HG02642 (cell line): ENCODE results near the gene ABCA4.
"Not testable (repeated sequence)": the region's sequence is repeated elsewhere in the genome, so short reads cannot be mapped to it uniquely, and the experiment has no call there.

Experiments
- ATAC-seq: cut with Tn5 transposase; IDR thresholded peaks from one replicate; pipeline ENCODE4 v1.9.1; 2021; ENCODE audit warnings: mild to moderate bottlenecking; ENCODE audit not compliant: unreplicated experiment, poor library complexity

The ABCA4 gene

GRCh38 chr1:94120991-94121390 is at the start of gene ABCA4:
Gene ABCA4, minus strand, starts transcription at chr1:94121148. Its CDS starts 103 bp downstream, at chr1:94121045.
- no peak for ATAC-seq

- ATAC-seq: no peak
Measured at GRCh38 chr1:94169126-94169525, 48.2 kb upstream of the ABCA4 start.

- no peak for ATAC-seq
Measured at GRCh38 chr1:94165843-94166242, 44.9 kb upstream of the ABCA4 start.

- not testable (repeated sequence) for ATAC-seq
Measured at GRCh38 chr1:94164885-94165284, 43.9 kb upstream of the ABCA4 start.

GRCh38 chr1:94164121-94164520 is 43.2 kb upstream of the ABCA4 start:
- not testable (repeated sequence) for ATAC-seq

- ATAC-seq: not testable (repeated sequence)
Measured at GRCh38 chr1:94163249-94163648, 42.3 kb upstream of the ABCA4 start.

- ATAC-seq: no peak
Measured at GRCh38 chr1:94160811-94161210, 39.9 kb upstream of the ABCA4 start.

- no peak for ATAC-seq
Measured at GRCh38 chr1:94156096-94156625, 35.2 kb upstream of the ABCA4 start.

GRCh38 chr1:94154989-94155388 is 34.0 kb upstream of the ABCA4 start:
- no peak for ATAC-seq

- no peak for ATAC-seq
Measured at GRCh38 chr1:94153133-94153532, 32.2 kb upstream of the ABCA4 start.

GRCh38 chr1:94149166-94149565 is 28.2 kb upstream of the ABCA4 start:
- not testable (repeated sequence) for ATAC-seq

GRCh38 chr1:94146273-94146672 is 25.3 kb upstream of the ABCA4 start:
- ATAC-seq: no peak

- no peak for ATAC-seq
Measured at GRCh38 chr1:94144836-94145235, 23.9 kb upstream of the ABCA4 start.

GRCh38 chr1:94143809-94144176 is 22.8 kb upstream of the ABCA4 start:
- no peak for ATAC-seq

- ATAC-seq: no peak
Measured at GRCh38 chr1:94143173-94143808, 22.3 kb upstream of the ABCA4 start.

- ATAC-seq: no peak
Measured at GRCh38 chr1:94142583-94142982, 21.6 kb upstream of the ABCA4 start.

- no peak for ATAC-seq
Measured at GRCh38 chr1:94142022-94142421, 21.1 kb upstream of the ABCA4 start.

GRCh38 chr1:94132111-94132510 is 11.2 kb upstream of the ABCA4 start:
- no peak for ATAC-seq

- no peak for ATAC-seq
Measured at GRCh38 chr1:94130851-94131595, 10.1 kb upstream of the ABCA4 start.

- ATAC-seq: no peak
Measured at GRCh38 chr1:94126651-94127050, 5.7 kb upstream of the ABCA4 start.
